IMR-90 (cell line): ENCODE data around the gene NSUN4.
"Not testable (repeated sequence)": the region's sequence is repeated elsewhere in the genome, so short reads cannot be mapped to it uniquely, and the experiment has no call there.

ENCODE experiments used
- CEBPB ChIP-seq: IDR thresholded peaks from 2 replicates; pipeline ENCODE4 v1.6.1; 2012; ENCODE audit warnings: low read depth, low read length, improper control_type of control experiment
- CHD1 ChIP-seq: IDR thresholded peaks from 2 replicates; pipeline ENCODE4 v1.6.1; 2012; ENCODE audit warnings: low read depth, low read length, improper control_type of control experiment
- FOS ChIP-seq: fragments of 150-350 bp; IDR thresholded peaks from 2 replicates; pipeline ENCODE4 v1.6.1; 2016; ENCODE audit warnings: low read depth, low read length
- MAZ ChIP-seq: IDR thresholded peaks from 2 replicates; pipeline ENCODE4 v1.6.1; 2012; ENCODE audit warnings: low read depth, mild to moderate bottlenecking, low read length, improper control_type of control experiment, moderate library complexity, borderline replicate concordance
- MXI1 ChIP-seq: IDR thresholded peaks from 2 replicates; pipeline ENCODE4 v1.6.1; 2012; ENCODE audit warnings: low read depth, mild to moderate bottlenecking, low read length, moderate library complexity, borderline replicate concordance
- NFE2L2 ChIP-seq: fragments of 150-350 bp; IDR thresholded peaks from 2 replicates; pipeline ENCODE4 v1.6.1; 2016; ENCODE audit warnings: low read depth, mild to moderate bottlenecking, low read length
- POLR2A ChIP-seq: IDR thresholded peaks from 2 replicates; pipeline ENCODE4 v1.6.1; 2012; ENCODE audit warnings: mild to moderate bottlenecking, low read depth, low read length
- RAD21 ChIP-seq: IDR thresholded peaks from 2 replicates; pipeline ENCODE4 v1.6.1; 2012; ENCODE audit warnings: low read length, improper control_type of control experiment
- RCOR1 ChIP-seq: IDR thresholded peaks from 2 replicates; pipeline ENCODE4 v1.6.1; 2012; ENCODE audit warnings: mild to moderate bottlenecking, low read length, improper control_type of control experiment; ENCODE audit not compliant: insufficient replicate concordance
- SMC3 ChIP-seq: fragments of 150-350 bp; IDR thresholded peaks from 2 replicates; pipeline ENCODE4 v1.6.1; 2016; ENCODE audit warnings: low read depth, mild to moderate bottlenecking, antibody characterized with exemption, low read length, moderate library complexity
- TF ChIP-seq, protein P1 (sequence below): conservative IDR thresholded peaks from 2 replicates; pipeline ENCODE4 v1.5.1; 2012; ENCODE audit warnings: mild to moderate bottlenecking, low read depth, low read length, improper control_type of control experiment
- TF ChIP-seq, protein P2 (sequence below): fragments of 150-350 bp; IDR thresholded peaks from 2 replicates; pipeline ENCODE4 v1.6.1; 2016; ENCODE audit warnings: low read depth, mild to moderate bottlenecking, low read length, moderate library complexity, borderline replicate concordance
- TF ChIP-seq, protein P3 (sequence below): fragments of 150-350 bp; IDR thresholded peaks from 2 replicates; pipeline ENCODE4 v1.6.1; 2017; ENCODE audit warnings: mild to moderate bottlenecking, antibody characterized with exemption, low read length, low read depth

DNA sequence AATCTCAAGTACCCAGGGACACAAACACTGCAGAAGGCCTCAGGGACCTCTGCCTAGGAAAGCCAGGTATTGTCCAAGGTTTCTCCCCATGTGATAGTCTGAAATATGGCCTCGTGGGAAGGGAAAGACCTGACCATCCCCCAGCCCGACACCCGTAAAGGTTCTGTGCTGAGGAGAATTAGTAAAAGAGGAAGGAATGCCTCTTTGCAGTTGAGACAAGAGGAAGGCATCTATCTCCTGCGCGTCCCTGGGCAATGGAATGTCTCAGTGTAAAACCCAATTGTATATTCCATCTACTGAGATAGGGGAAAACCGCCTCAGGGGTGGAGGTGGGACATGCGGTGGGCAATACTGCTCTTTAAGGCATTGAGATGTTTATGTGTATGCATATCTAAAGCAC, 10.8 kb upstream of the NSUN4 start:
- TF ChIP-seq CEBPB, POLR2A, RCOR1, MXI1, FOS, CHD1, MAZ, RAD21, SMC3, NFE2L2: not testable (repeated sequence)
- TF ChIP-seq, protein P1, sequence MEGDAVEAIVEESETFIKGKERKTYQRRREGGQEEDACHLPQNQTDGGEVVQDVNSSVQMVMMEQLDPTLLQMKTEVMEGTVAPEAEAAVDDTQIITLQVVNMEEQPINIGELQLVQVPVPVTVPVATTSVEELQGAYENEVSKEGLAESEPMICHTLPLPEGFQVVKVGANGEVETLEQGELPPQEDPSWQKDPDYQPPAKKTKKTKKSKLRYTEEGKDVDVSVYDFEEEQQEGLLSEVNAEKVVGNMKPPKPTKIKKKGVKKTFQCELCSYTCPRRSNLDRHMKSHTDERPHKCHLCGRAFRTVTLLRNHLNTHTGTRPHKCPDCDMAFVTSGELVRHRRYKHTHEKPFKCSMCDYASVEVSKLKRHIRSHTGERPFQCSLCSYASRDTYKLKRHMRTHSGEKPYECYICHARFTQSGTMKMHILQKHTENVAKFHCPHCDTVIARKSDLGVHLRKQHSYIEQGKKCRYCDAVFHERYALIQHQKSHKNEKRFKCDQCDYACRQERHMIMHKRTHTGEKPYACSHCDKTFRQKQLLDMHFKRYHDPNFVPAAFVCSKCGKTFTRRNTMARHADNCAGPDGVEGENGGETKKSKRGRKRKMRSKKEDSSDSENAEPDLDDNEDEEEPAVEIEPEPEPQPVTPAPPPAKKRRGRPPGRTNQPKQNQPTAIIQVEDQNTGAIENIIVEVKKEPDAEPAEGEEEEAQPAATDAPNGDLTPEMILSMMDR, result not testable (repeated sequence)
- TF ChIP-seq, protein P2, sequence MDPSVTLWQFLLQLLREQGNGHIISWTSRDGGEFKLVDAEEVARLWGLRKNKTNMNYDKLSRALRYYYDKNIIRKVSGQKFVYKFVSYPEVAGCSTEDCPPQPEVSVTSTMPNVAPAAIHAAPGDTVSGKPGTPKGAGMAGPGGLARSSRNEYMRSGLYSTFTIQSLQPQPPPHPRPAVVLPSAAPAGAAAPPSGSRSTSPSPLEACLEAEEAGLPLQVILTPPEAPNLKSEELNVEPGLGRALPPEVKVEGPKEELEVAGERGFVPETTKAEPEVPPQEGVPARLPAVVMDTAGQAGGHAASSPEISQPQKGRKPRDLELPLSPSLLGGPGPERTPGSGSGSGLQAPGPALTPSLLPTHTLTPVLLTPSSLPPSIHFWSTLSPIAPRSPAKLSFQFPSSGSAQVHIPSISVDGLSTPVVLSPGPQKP, result not testable (repeated sequence)
- TF ChIP-seq, protein P3, sequence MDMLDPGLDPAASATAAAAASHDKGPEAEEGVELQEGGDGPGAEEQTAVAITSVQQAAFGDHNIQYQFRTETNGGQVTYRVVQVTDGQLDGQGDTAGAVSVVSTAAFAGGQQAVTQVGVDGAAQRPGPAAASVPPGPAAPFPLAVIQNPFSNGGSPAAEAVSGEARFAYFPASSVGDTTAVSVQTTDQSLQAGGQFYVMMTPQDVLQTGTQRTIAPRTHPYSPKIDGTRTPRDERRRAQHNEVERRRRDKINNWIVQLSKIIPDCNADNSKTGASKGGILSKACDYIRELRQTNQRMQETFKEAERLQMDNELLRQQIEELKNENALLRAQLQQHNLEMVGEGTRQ, result not testable (repeated sequence)
